ENCODE measurements around the gene RAB24.
"Not testable (repeated sequence)": the region's sequence is repeated elsewhere in the genome, so short reads cannot be mapped to it uniquely, and the experiment has no call there.

RAB24 gene

GRCh38 chr5:177290816-177291596 lies 12.5 kb downstream of the RAB24 start:
- no peak for DNase-seq

DNA sequence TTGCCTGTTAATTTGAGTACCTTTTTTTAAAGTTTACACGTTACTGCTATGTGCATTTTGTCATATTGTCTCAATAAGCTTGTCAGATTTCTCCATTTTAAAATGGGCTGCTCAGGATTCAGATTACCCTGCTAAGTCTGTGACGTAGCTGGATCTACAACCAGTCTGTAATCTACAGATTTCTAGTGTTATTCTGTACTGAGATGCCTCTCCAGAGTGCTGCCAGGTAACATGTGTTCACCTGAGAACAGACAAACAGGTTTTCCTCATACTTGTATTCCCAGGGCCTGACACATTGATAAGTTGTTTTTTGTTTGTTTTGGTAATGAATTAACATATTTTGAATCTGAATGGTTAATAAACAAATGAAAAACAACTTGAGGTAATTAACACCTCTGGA lies 15.3 kb downstream of the RAB24 start:
- DNase-seq: no peak

DNA sequence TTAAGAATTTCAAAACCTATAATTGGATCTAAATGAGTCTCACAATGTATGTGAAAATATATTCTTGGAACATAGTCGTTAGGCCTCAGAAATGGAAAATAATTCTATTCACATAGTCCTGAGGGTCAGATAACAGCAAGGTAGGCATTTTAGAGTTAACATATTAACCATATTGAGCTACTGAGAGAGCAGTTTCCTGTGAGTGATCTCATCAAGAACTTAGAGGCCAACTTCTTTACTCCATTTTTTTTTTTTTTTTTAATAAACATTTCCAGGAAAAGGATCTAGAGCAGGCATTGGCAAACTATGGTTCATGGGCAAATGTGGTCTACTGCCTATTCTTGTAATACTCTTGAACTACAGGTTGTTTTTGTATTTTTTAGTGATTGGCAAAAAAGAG lies 26.6 kb downstream of the RAB24 start:
- DNase-seq: no peak

DNA sequence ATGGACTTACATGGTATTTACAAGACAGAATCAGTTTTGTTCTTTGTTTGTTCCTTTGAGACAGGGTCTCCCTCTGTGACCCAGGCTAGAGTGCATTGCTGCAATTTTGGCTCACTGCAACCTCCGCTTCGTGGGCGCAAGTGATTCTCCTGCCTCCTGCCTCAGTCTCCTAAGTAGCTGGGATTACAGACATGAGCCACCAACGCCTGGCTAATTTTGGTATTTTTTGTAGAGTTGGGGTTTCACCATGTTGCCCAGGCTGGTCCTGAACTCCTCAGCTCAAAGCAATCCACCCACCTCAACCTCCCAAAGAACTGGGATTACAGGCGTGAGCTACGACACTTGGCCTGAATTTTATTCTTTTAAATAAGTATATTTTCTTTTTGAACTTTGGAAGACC lies 27.6 kb downstream of the RAB24 start:
- no peak for DNase-seq

DNA sequence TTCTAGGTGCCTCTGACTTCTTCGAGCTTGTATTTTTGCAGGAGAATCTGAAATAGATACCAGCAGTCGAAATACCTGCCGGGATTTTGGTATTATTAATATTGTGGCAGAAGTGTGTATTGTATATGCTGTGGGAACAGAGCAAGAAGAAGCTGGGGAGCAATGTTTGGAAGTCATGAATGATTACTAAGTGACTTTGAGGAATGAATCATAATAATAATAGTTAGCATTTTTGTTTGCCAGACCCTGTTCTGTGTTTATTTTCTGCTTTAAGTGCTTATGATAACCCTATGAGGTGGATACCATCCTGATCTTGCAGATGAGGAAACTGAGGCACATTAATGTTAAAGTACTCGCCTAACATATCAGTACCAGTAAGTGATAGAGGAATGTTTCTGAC lies 32.4 kb downstream of the RAB24 start:
- no peak for DNase-seq

GRCh38 chr5:177270653-177271052 lies 32.9 kb downstream of the RAB24 start:
- DNase-seq: no peak

DNA sequence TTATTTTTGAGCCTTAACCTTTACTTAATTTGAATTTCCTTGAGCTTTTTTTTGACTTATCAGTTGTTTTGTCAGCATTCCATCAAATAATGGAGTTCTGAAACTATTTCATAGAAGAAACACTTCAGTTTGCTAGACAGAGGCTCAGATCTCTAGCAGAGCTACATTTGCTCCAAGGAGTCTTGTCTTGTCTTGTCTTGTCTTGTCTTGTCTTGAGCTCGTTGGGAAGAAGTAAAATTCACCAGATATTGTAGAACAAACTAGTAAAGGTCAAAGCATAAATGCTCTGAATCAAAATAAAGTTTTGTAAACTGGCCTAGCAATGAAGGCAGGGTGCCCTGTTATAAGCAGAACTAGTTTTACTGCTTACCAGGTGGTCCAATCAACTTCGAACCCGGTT lies 33.5 kb downstream of the RAB24 start:
- DNase-seq: no peak

GRCh38 chr5:177269232-177269895 lies 34.2 kb downstream of the RAB24 start:
- no peak for DNase-seq

- no peak for DNase-seq
Measured at GRCh38 chr5:177265395-177265794, 38.1 kb downstream of the RAB24 start.

- no peak for DNase-seq
Measured at GRCh38 chr5:177264178-177264577, 39.3 kb downstream of the RAB24 start.

- DNase-seq: no peak
Measured at GRCh38 chr5:177261510-177261909, 42.0 kb downstream of the RAB24 start.

GRCh38 chr5:177260961-177261360 lies 42.6 kb downstream of the RAB24 start:
- DNase-seq: no peak

- not testable (repeated sequence) for DNase-seq
Measured at GRCh38 chr5:177258711-177259110, 44.8 kb downstream of the RAB24 start.

DNA sequence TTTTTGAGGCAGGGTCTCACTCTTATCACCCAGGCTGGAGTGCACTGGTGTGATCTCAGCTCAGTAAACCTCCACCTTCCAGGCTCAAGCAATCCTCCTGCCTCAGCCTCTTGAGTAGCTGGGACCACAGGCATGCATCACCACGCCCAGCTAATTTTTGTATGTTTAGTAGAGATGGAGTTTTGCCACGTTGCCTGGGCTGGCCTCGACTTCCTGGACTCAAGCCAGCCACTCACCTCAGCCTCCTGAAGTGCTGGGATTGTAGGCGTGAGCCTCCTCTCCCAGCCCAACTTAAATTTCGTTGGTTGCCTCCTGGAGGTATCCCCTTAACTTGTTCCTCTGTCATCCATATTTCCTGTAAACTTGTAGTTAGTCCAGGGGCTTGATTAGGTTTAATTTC lies 47.2 kb downstream of the RAB24 start:
- DNase-seq: no peak

DNA sequence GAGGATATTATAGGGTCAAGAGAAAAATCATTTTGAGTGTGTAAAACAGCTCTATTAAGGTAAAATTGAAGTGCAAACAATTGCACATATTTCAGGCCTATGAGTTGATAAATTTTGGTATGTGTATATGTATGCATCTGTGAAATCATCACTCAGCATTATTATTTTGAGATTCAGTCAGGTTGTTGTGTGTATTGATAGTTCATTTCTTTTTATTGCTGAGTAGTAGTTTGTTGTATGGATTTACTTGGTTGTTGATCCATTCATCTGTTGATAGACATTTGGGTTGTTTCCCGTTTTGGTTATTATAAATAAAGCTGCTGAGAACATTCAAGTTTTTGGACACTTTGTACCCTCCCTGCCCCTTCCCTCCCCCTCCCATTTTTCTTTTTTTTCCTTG lies 50.3 kb downstream of the RAB24 start:
- DNase-seq: no peak
